GM23248 (cell line): ENCODE results near the gene NTPCR. TPM values are rescaled to one million over a fixed set of nuclear protein-coding genes. Genes with fewer than 3 reads are reported as not detected.

Source experiments
- DNase-seq: peaks from one replicate; pipeline ENCODE4 v3.0.0-alpha.2; 2015
- H2AFZ ChIP-seq: fragments of 200-600 bp; sonication (generic); 2 replicates; pipeline ENCODE4 v1.6.1; 2016; ENCODE audit warnings: antibody characterized with exemption
- H3F3A ChIP-seq: fragments of 200-600 bp; sonication (generic); 2 replicates; pipeline ENCODE4 v1.6.1; 2016; ENCODE audit warnings: mild to moderate bottlenecking, antibody characterized with exemption, mixed run types; ENCODE audit not compliant: insufficient read depth
- H3K27ac ChIP-seq: fragments of 200-600 bp; sonication (generic); 2 replicates; pipeline ENCODE4 v1.5.1; 2016; ENCODE audit warnings: mild to moderate bottlenecking
- H3K27me3 ChIP-seq: fragments of 200-600 bp; sonication (generic); replicated peaks from 2 replicates; pipeline ENCODE4 v1.6.1; 2016; ENCODE audit warnings: mild to moderate bottlenecking; ENCODE audit not compliant: insufficient read depth
- H3K36me3 ChIP-seq: fragments of 200-600 bp; sonication (generic); 2 replicates; pipeline ENCODE4 v1.6.1; 2016; ENCODE audit warnings: low read depth, mild to moderate bottlenecking
- H3K4me1 ChIP-seq: fragments of 200-600 bp; sonication (generic); 2 replicates; pipeline ENCODE4 v1.6.1; 2016; ENCODE audit warnings: mild to moderate bottlenecking; ENCODE audit not compliant: insufficient read depth
- H3K4me2 ChIP-seq: fragments of 200-600 bp; sonication (generic); one replicate; pipeline ENCODE4 v1.6.1; 2016; ENCODE audit warnings: mild to moderate bottlenecking; ENCODE audit not compliant: unreplicated experiment
- H3K4me3 ChIP-seq: fragments of 200-600 bp; sonication (generic); 2 replicates; pipeline ENCODE4 v1.5.1; 2016; ENCODE audit warnings: mild to moderate bottlenecking
- H3K79me2 ChIP-seq: fragments of 200-600 bp; sonication (generic); 2 replicates; pipeline ENCODE4 v1.6.1; 2016; ENCODE audit warnings: mild to moderate bottlenecking; ENCODE audit not compliant: insufficient read depth
- H3K9ac ChIP-seq: fragments of 200-600 bp; sonication (generic); 2 replicates; pipeline ENCODE4 v1.6.1; 2016; ENCODE audit warnings: mild to moderate bottlenecking
- H3K9me2 ChIP-seq: fragments of 200-600 bp; sonication (generic); 2 replicates; pipeline ENCODE4 v1.6.1; 2016; ENCODE audit warnings: mixed run types, mild to moderate bottlenecking, moderate library complexity; ENCODE audit not compliant: insufficient read depth
- H3K9me3 ChIP-seq: fragments of 200-600 bp; sonication (generic); one replicate; pipeline ENCODE4 v1.6.1; 2017; ENCODE audit warnings: low read depth
- H4K20me1 ChIP-seq: fragments of 200-600 bp; sonication (generic); 2 replicates; pipeline ENCODE4 v1.6.0; 2016; ENCODE audit not compliant: insufficient read depth
- EZH2 ChIP-seq: fragments of 200-600 bp; sonication (generic); IDR thresholded peaks from 2 replicates; pipeline ENCODE4 v1.6.1; 2018; ENCODE audit warnings: antibody characterized with exemption, mild to moderate bottlenecking; ENCODE audit not compliant: insufficient read depth, poor library complexity, severe bottlenecking
- EZH2phosphoT487 ChIP-seq: fragments of 200-600 bp; sonication (generic); IDR thresholded peaks from 2 replicates; pipeline ENCODE4 v1.6.1; 2018; ENCODE audit warnings: antibody characterized with exemption, moderate library complexity, mild to moderate bottlenecking, low read depth; ENCODE audit not compliant: insufficient read depth
- WGBS, 2 experiments: methylation state at CpG; one replicate each; pipeline ENCODE4 v1.1.6; 2015 to 2017; ENCODE audit warnings: low lambda C conversion rate in 2 of 2, low coverage in 1 of 2; ENCODE audit errors: missing lambda C conversion rate in 2 of 2; 5-methylcytosine and 5-hydroxymethylcytosine counted together
- in situ Hi-C: fragments of 300-500 bp; cut with MboI; formaldehyde crosslinking; loops from 2 replicates; pipeline ENCODE4 v1.15.0; 2020
- polyA plus RNA-seq: library from polyadenylated mRNA; unstranded; fragments of >200 nt; fragmentation: Nextera tagmentation; extraction: Ambion mirVana; gene quantifications from 2 replicates; pipeline ENCODE4 v1.2.1, GENCODE V29; 2016
- total RNA-seq: library from RNA; depleted of rRNA; stranded (reverse); fragments of >200 nt; shearing (Covaris generic); gene quantifications from 2 replicates; pipeline ENCODE4 v1.2.3, GENCODE V29; 2014

The NTPCR gene
- total and polyA plus RNA-seq, 2 experiments from 2014 or later, result 23.8 to 67.2 TPM

DNA sequence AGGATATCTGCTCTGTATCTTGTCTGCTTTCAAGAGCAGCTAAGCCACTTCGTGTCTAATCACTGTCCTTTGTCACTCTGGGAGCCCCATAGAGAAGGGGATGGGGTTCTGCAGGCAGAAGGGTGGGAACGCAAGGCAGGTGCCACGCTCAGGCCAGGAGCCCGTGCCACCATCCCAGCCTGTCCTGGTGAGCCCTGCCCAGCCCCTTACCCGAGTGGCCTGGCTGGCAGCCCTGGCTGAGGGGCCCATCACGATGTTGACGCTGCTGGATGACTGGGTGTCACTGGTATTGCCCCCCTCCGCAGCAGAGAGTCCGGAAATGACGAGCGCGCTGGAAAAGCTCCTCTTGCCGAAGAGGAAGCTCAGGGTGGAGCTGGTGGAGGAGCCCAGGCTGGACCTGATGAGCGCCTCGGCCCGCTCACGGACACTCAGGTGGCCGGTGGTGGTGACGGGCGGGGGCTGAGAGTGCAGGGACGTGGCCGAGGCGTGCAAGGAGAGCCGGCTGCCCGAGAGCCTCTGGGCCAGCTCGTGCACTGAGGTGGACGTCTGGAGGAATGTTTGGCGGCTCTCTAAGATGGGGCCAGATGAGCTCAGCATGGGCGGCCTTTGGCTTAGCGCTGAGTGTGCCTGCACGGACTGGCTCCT, 35.6 kb downstream of the NTPCR start:
- Histone ChIP-seq H3K4me3 (no peak overlapping the region), H3K36me3 (no peaks in the 10 kb centered on the region), H3K4me2 (no peak overlapping the region), H3K9me2 (no peaks in the 10 kb centered on the region), H3K27ac (no peak overlapping the region), H4K20me1 (no peaks in the 10 kb centered on the region), H3F3A (0 out of 2 replicates have a peak, but pooled peaks cover 5% of the 10 kb centered on the region), H3K27me3 (no peaks in the 10 kb centered on the region), H3K4me1 (peaks cover 8% of the 10 kb centered on the region; the same call in 1 of the 2 replicates), H3K9me3 (no peaks in the 10 kb centered on the region), H3K9ac (no peak overlapping the region), H2AFZ (no peak overlapping the region), H3K79me2 (no peaks in the 10 kb centered on the region)
- in situ Hi-C loops, result no loop called here
- TF ChIP-seq EZH2phosphoT487, result no peak
- TF ChIP-seq EZH2, result no peak
- no peak for DNase-seq
- 93 to 94% methylated on average over 29 to 31 of the region's 31 CpGs for WGBS, 2 experiments

DNA sequence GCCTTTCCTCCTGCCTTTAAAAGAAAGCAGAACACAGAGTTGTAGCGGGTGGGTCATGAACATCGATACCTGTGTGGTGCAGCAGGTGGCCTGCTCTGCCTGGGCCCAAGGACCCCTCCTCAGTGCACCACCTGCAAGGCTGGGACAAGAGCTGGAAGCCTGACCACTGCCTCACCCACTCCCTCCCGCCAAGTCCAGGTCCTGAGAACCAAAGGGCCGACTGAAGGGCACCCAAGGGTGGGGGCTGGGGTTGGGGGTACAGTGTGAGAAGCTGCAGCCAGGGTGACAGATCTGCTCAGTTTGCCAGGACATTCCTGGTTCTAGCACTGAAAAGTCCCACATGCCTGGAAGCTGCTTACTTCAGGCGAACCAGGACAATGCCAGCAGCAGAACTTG, 36.1 kb downstream of the NTPCR start:
- DNase-seq, result no peak
- Histone ChIP-seq H3F3A (0 out of 2 replicates have a peak, but pooled peaks cover 5% of the 10 kb centered on the region), H2AFZ (no peak overlapping the region), H3K27me3 (no peaks in the 10 kb centered on the region), H3K9me2 (no peaks in the 10 kb centered on the region), H3K9me3 (no peaks in the 10 kb centered on the region), H3K36me3 (no peaks in the 10 kb centered on the region), H3K27ac (no peak overlapping the region), H4K20me1 (no peaks in the 10 kb centered on the region), H3K4me2 (no peak overlapping the region), H3K4me3 (no peak overlapping the region), H3K79me2 (no peaks in the 10 kb centered on the region), H3K4me1 (peaks cover 8% of the 10 kb centered on the region; the same call in 1 of the 2 replicates), H3K9ac (no peak overlapping the region)
- 98% methylated on average over 5 of the region's 5 CpGs for WGBS, 2 experiments
- TF ChIP-seq EZH2 (no peak), EZH2phosphoT487 (no peak)
- in situ Hi-C loops, result no loop called here

- Histone ChIP-seq H3F3A (0 out of 2 replicates have a peak, but pooled peaks cover 5% of the 10 kb centered on the region), H3K9ac (no peak overlapping the region), H3K9me3 (no peaks in the 10 kb centered on the region), H3K4me1 (peaks cover 8% of the 10 kb centered on the region; the same call in 1 of the 2 replicates), H3K4me3 (no peak overlapping the region), H3K36me3 (no peaks in the 10 kb centered on the region), H3K79me2 (no peaks in the 10 kb centered on the region), H3K27me3 (no peaks in the 10 kb centered on the region), H3K27ac (no peak overlapping the region), H3K4me2 (no peak overlapping the region), H3K9me2 (no peaks in the 10 kb centered on the region), H4K20me1 (no peaks in the 10 kb centered on the region), H2AFZ (no peak overlapping the region)
- in situ Hi-C loops, result no loop called here
- no peak for DNase-seq
- WGBS, 2 experiments, result 96% methylated on average over 11 of the region's 11 CpGs
- TF ChIP-seq EZH2 (no peak), EZH2phosphoT487 (no peak)
Measured at GRCh38 chr1:232987046-232987773, 36.8 kb downstream of the NTPCR start.

- 90 to 91% methylated on average over 13 of the region's 13 CpGs for WGBS, 2 experiments
- Histone ChIP-seq H3K79me2 (no peaks in the 10 kb centered on the region), H3K4me2 (no peak overlapping the region), H3K4me3 (no peak overlapping the region), H3K9me2 (no peaks in the 10 kb centered on the region), H3K36me3 (no peaks in the 10 kb centered on the region), H3K27me3 (no peaks in the 10 kb centered on the region), H3K27ac (no peak overlapping the region), H3K9me3 (no peaks in the 10 kb centered on the region), H2AFZ (no peak overlapping the region), H3F3A (0 out of 2 replicates have a peak, but pooled peaks cover 5% of the 10 kb centered on the region), H3K9ac (no peak overlapping the region), H4K20me1 (no peaks in the 10 kb centered on the region), H3K4me1 (peaks cover 8% of the 10 kb centered on the region; the same call in 1 of the 2 replicates)
- in situ Hi-C loops, result no loop called here
- no peak for DNase-seq
- TF ChIP-seq EZH2 (no peak), EZH2phosphoT487 (no peak)
Measured at GRCh38 chr1:232987774-232988140, 37.3 kb downstream of the NTPCR start.
